GM23338 (cell line): ENCODE measurements around the gene TNFAIP1. TPM values are rescaled to one million over a fixed set of nuclear protein-coding genes. Genes with fewer than 3 reads are reported as not detected.

Source experiments
- ATAC-seq: fragments of 200-7000 bp; cut with Tn5 transposase; 3 replicates; pipeline ENCODE4 v1.9.1; 2020
- DNase-seq: peaks from one replicate; pipeline ENCODE4 v3.0.0-alpha.2; 2015; ENCODE audit warnings: low spot score
- H2AFZ ChIP-seq: fragments of 200-600 bp; sonication (generic); 2 replicates; pipeline ENCODE4 v1.8.0; 2016; ENCODE audit warnings: antibody characterized with exemption, mild to moderate bottlenecking, moderate library complexity
- H3F3A ChIP-seq: fragments of 200-600 bp; sonication (generic); replicated peaks from 2 replicates; pipeline ENCODE4 v1.8.0; 2017; ENCODE audit warnings: antibody characterized with exemption, mixed run types, low read depth
- H3K27ac ChIP-seq: fragments of 200-600 bp; sonication (generic); 2 replicates; pipeline ENCODE4 v1.6.1; 2016; ENCODE audit warnings: low read depth
- H3K27me3 ChIP-seq: fragments of 200-600 bp; sonication (generic); 2 replicates; pipeline ENCODE4 v1.8.0; 2016; ENCODE audit warnings: mild to moderate bottlenecking, mixed run types, moderate library complexity; ENCODE audit not compliant: insufficient read depth
- H3K36me3 ChIP-seq: fragments of 200-600 bp; sonication (generic); 2 replicates; pipeline ENCODE4 v1.8.0; 2016; ENCODE audit warnings: mild to moderate bottlenecking; ENCODE audit not compliant: insufficient read depth
- H3K4me1 ChIP-seq: fragments of 200-600 bp; sonication (generic); 2 replicates; pipeline ENCODE4 v1.8.0; 2016; ENCODE audit warnings: mild to moderate bottlenecking, moderate library complexity; ENCODE audit not compliant: insufficient read depth
- H3K4me2 ChIP-seq: fragments of 200-600 bp; sonication (generic); 2 replicates; pipeline ENCODE4 v1.7.1; 2017; ENCODE audit warnings: mixed run types
- H3K4me3 ChIP-seq: fragments of 200-600 bp; sonication (generic); 2 replicates; pipeline ENCODE4 v1.6.1; 2016; ENCODE audit warnings: mixed run types
- H3K79me2 ChIP-seq: fragments of 200-600 bp; sonication (generic); replicated peaks from 2 replicates; pipeline ENCODE4 v1.8.0; 2017; ENCODE audit warnings: mild to moderate bottlenecking; ENCODE audit not compliant: insufficient read depth
- H3K9me2 ChIP-seq: fragments of 200-600 bp; sonication (generic); 2 replicates; pipeline ENCODE4 v1.8.0; 2017; ENCODE audit not compliant: insufficient read depth
- H4K20me1 ChIP-seq: fragments of 200-600 bp; sonication (generic); replicated peaks from 2 replicates; pipeline ENCODE4 v1.8.0; 2017; ENCODE audit warnings: mild to moderate bottlenecking; ENCODE audit not compliant: insufficient read depth
- H3K27ac Mint-ChIP-seq: 2 replicates; pipeline ENCODE4 v1.8.0; 2020; ENCODE audit warnings: inconsistent platforms, mild to moderate bottlenecking, moderate library complexity, mixed read lengths
- H3K27me3 Mint-ChIP-seq: 3 replicates; pipeline ENCODE4 v1.8.0; 2022; ENCODE audit warnings: low read depth, mild to moderate bottlenecking, moderate library complexity, mixed read lengths, inconsistent platforms; ENCODE audit not compliant: insufficient read depth, poor library complexity
- H3K36me3 Mint-ChIP-seq: 3 replicates; pipeline ENCODE4 v1.8.0; 2021; ENCODE audit warnings: low read depth, mild to moderate bottlenecking, inconsistent platforms, moderate library complexity, mixed read lengths
- H3K4me1 Mint-ChIP-seq: 3 replicates; pipeline ENCODE4 v1.8.0; 2020; ENCODE audit warnings: mild to moderate bottlenecking, inconsistent platforms, mixed read lengths
- H3K4me3 Mint-ChIP-seq: 3 replicates; pipeline ENCODE4 v1.8.0; 2021; ENCODE audit warnings: moderate library complexity, mild to moderate bottlenecking, inconsistent platforms, mixed read lengths
- H3K9me3 Mint-ChIP-seq: 3 replicates; pipeline ENCODE4 v1.8.0; 2020; ENCODE audit warnings: moderate library complexity, mild to moderate bottlenecking, inconsistent platforms, mixed read lengths
- CREB1 ChIP-seq: fragments of 250-450 bp; sonication (Bioruptor Pico); IDR thresholded peaks from 2 replicates; pipeline ENCODE4 v1.5.0; 2020; ENCODE audit warnings: low read depth, mild to moderate bottlenecking, moderate library complexity
- EZH2 ChIP-seq: fragments of 200-600 bp; sonication (generic); IDR thresholded peaks from one replicate; pipeline ENCODE4 v1.8.0; 2017; ENCODE audit warnings: antibody characterized with exemption, mild to moderate bottlenecking, low read depth; ENCODE audit not compliant: unreplicated experiment
- EZH2phosphoT487 ChIP-seq: fragments of 200-600 bp; sonication (generic); IDR thresholded peaks from one replicate; pipeline ENCODE4 v1.8.1; 2018; ENCODE audit warnings: antibody characterized with exemption; ENCODE audit not compliant: unreplicated experiment
- JUNB ChIP-seq: IDR thresholded peaks from one replicate; pipeline ENCODE4 v1.6.1; 2016; ENCODE audit warnings: antibody characterized with exemption; ENCODE audit not compliant: unreplicated experiment
- NANOG ChIP-seq: IDR thresholded peaks from 2 replicates; pipeline ENCODE4 v1.6.1; 2016; ENCODE audit warnings: antibody characterized with exemption, borderline replicate concordance
- REST ChIP-seq: IDR thresholded peaks from one replicate; pipeline ENCODE4 v1.6.1; 2018; ENCODE audit warnings: antibody characterized with exemption; ENCODE audit not compliant: unreplicated experiment
- STAT1 ChIP-seq: IDR thresholded peaks from one replicate; pipeline ENCODE4 v1.6.1; 2016; ENCODE audit warnings: antibody characterized with exemption; ENCODE audit not compliant: unreplicated experiment
- ZNF114 ChIP-seq: fragments of 250-450 bp; sonication (Bioruptor Pico); IDR thresholded peaks from 2 replicates; pipeline ENCODE4 v1.5.0; 2020; ENCODE audit warnings: mild to moderate bottlenecking, moderate library complexity
- ZNF331 ChIP-seq: fragments of 250-450 bp; sonication (Bioruptor Pico); IDR thresholded peaks from 2 replicates; pipeline ENCODE4 v1.5.0; 2020; ENCODE audit warnings: low read depth, mild to moderate bottlenecking, moderate library complexity
- polyA plus RNA-seq: library from polyadenylated mRNA; unstranded; fragments of >200 nt; fragmentation: Nextera tagmentation; extraction: Ambion mirVana; gene quantifications from 2 replicates; pipeline ENCODE4 v1.2.1, GENCODE V29; 2016
- total RNA-seq: library from RNA; depleted of rRNA; stranded (reverse); fragments of >200 nt; shearing (Covaris generic); gene quantifications from 2 replicates; pipeline ENCODE4 v1.2.3, GENCODE V29; 2014
- TF ChIP-seq, protein P1 (sequence below), 2 experiments: fragments of 200-600 bp in 1 of 2; sonication (generic) in 1 of 2; conservative IDR thresholded peaks; 2 replicates each; pipeline versions ENCODE4 v1.5.1 to v1.6.1; 2016 to 2017; ENCODE audit warnings: antibody characterized with exemption in 2 of 2, low read depth in 2 of 2, mild to moderate bottlenecking in 2 of 2, moderate library complexity in 1 of 2
- TF ChIP-seq, protein P2 (sequence below): IDR thresholded peaks from 2 replicates; pipeline ENCODE4 v1.6.1; 2016; ENCODE audit warnings: antibody characterized with exemption

Gene TNFAIP1
- total and polyA plus RNA-seq, 2 experiments from 2014 or later, result 6.3 to 13.1 TPM

- Histone ChIP-seq H3K9me2 (no peaks in the 10 kb centered on the region), H3K4me2 (no peak overlapping the region), H3K79me2 (no peaks in the 10 kb centered on the region), H3K36me3 (no peaks in the 10 kb centered on the region), H3K27ac (no peak overlapping the region), H4K20me1 (no peaks in the 10 kb centered on the region; the same call in 1 of the 2 replicates), H2AFZ (no peak overlapping the region), H3K4me3 (no peak overlapping the region), H3K27me3 (peaks cover 14% of the 10 kb centered on the region), H3K4me1 (no peaks in the 10 kb centered on the region; the same call in 1 of the 2 replicates), H3F3A (no peaks in the 10 kb centered on the region)
- Mint-ChIP-seq H3K27me3 (peaks cover 11% of the 10 kb centered on the region), H3K36me3 (peaks cover 13% of the 10 kb centered on the region), H3K9me3 (no peaks in the 10 kb centered on the region), H3K4me1 (peaks cover 4% of the 10 kb centered on the region; the same call in 1 of the 3 replicates), H3K27ac (no peak overlapping the region), H3K4me3 (no peak overlapping the region)
- DNase-seq (no peak), ATAC-seq (no peak)
- no peak for TF ChIP-seq ZNF114 (CRISPR knock-in tag)
- TF ChIP-seq ZNF331 (CRISPR knock-in tag), result no peak
- TF ChIP-seq JUNB, result no peak
- TF ChIP-seq, protein P1, sequence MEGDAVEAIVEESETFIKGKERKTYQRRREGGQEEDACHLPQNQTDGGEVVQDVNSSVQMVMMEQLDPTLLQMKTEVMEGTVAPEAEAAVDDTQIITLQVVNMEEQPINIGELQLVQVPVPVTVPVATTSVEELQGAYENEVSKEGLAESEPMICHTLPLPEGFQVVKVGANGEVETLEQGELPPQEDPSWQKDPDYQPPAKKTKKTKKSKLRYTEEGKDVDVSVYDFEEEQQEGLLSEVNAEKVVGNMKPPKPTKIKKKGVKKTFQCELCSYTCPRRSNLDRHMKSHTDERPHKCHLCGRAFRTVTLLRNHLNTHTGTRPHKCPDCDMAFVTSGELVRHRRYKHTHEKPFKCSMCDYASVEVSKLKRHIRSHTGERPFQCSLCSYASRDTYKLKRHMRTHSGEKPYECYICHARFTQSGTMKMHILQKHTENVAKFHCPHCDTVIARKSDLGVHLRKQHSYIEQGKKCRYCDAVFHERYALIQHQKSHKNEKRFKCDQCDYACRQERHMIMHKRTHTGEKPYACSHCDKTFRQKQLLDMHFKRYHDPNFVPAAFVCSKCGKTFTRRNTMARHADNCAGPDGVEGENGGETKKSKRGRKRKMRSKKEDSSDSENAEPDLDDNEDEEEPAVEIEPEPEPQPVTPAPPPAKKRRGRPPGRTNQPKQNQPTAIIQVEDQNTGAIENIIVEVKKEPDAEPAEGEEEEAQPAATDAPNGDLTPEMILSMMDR (conservative IDR thresholded peaks at IDR 0.05; ENCODE audit: low read depth in 2 of 2), result no peak
These were observed 54.6 kb downstream of the TNFAIP1 start for GRCh38 chr17:28390141-28390540.

DNA sequence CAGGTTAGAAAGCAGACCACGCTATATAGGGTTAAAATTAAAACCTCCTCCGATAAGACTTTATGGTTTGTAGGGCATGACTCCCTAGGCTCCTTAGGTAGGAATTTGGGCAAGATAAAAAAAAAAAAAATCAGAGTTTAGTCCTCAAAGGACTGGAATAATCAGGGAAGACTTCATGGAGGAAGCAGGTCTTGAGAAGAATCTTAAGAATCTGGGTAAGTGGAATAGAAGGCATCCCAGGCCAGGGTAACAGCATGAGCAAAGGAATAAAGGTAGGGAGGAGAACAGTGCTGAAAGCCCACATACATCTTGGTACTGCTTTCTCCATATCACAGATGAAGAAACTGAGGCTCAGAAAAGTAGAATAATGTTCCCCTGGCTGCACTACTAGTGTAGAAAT lies 55.0 kb downstream of the TNFAIP1 start:
- H3F3A ChIP-seq, result no peaks in the 10 kb centered on the region
- H3K4me3 ChIP-seq, result no peak overlapping the region
- H3K4me3 Mint-ChIP-seq, result no peak overlapping the region
- H3K79me2 ChIP-seq, result no peaks in the 10 kb centered on the region
- peaks cover 7% of the 10 kb centered on the region for H3K27me3 Mint-ChIP-seq
- no peaks in the 10 kb centered on the region; the same call in 1 of the 2 replicates for H3K4me1 ChIP-seq
- H2AFZ ChIP-seq, result no peak overlapping the region
- H3K36me3 Mint-ChIP-seq, result peaks cover 13% of the 10 kb centered on the region
- ATAC-seq, result no peak
- no peak overlapping the region for H3K27ac ChIP-seq
- H3K27me3 ChIP-seq, result peaks cover 10% of the 10 kb centered on the region
- no peaks in the 10 kb centered on the region for H3K9me2 ChIP-seq
- H3K4me2 ChIP-seq, result no peak overlapping the region
- no peaks in the 10 kb centered on the region for H3K36me3 ChIP-seq
- peaks cover under 1% of the 10 kb centered on the region; the same call in 1 of the 3 replicates for H3K4me1 Mint-ChIP-seq
- H3K9me3 Mint-ChIP-seq, result no peaks in the 10 kb centered on the region
- no peak for DNase-seq
- H3K27ac Mint-ChIP-seq, result no peak overlapping the region
- no peak for TF ChIP-seq NANOG
- no peak for TF ChIP-seq EZH2phosphoT487
- TF ChIP-seq STAT1, result no peak
- TF ChIP-seq, protein P1 (conservative IDR thresholded peaks at IDR 0.05; ENCODE audit: low read depth in 2 of 2), result no peak
- no peak for TF ChIP-seq ZNF331 (CRISPR knock-in tag)
- TF ChIP-seq, protein P2, sequence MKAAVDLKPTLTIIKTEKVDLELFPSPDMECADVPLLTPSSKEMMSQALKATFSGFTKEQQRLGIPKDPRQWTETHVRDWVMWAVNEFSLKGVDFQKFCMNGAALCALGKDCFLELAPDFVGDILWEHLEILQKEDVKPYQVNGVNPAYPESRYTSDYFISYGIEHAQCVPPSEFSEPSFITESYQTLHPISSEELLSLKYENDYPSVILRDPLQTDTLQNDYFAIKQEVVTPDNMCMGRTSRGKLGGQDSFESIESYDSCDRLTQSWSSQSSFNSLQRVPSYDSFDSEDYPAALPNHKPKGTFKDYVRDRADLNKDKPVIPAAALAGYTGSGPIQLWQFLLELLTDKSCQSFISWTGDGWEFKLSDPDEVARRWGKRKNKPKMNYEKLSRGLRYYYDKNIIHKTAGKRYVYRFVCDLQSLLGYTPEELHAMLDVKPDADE, result no peak
- no peak for TF ChIP-seq CREB1 (CRISPR knock-in tag)
- TF ChIP-seq ZNF114 (CRISPR knock-in tag), result no peak
- TF ChIP-seq JUNB, result no peak
- no peak for TF ChIP-seq REST
- no peak for TF ChIP-seq EZH2
- no peaks in the 10 kb centered on the region; the same call in 1 of the 2 replicates for H4K20me1 ChIP-seq
